PFSK-1 (cell line): ENCODE data around the gene HYAL3.

Source experiments
- FOXP2 ChIP-seq: optimal IDR thresholded peaks from 2 replicates; pipeline ENCODE3; 2011; ENCODE audit warnings: borderline replicate concordance, control low read depth, inconsistent platforms; ENCODE audit not compliant: insufficient read depth; ENCODE audit errors: extremely low read length, extremely low read depth
- POLR2AphosphoS5 ChIP-seq: IDR thresholded peaks from 2 replicates; pipeline ENCODE4 v1.6.1; 2012; ENCODE audit warnings: low read depth, mild to moderate bottlenecking, control low read depth, low read length, moderate library complexity
- REST ChIP-seq, 2 experiments: IDR thresholded peaks; 2 replicates each; pipeline versions ENCODE4 v1.6.1 to v1.8.0; 2011 to 2012; ENCODE audit warnings: low read depth in 2 of 2, low read length in 2 of 2, control low read depth in 1 of 2, inconsistent platforms in 1 of 2, mild to moderate bottlenecking in 1 of 2, moderate library complexity in 1 of 2; ENCODE audit not compliant: insufficient read depth in 1 of 2
- SIN3A ChIP-seq: IDR thresholded peaks from 2 replicates; pipeline ENCODE4 v1.6.1; 2012; ENCODE audit warnings: mild to moderate bottlenecking, low read length, moderate library complexity, borderline replicate concordance; ENCODE audit not compliant: insufficient read depth
- TAF1 ChIP-seq: IDR thresholded peaks from 2 replicates; pipeline ENCODE4 v1.6.1; 2012; ENCODE audit warnings: low read length, control low read depth, borderline replicate concordance; ENCODE audit not compliant: insufficient read depth

Gene HYAL3

GRCh38 chr3:50321336-50322114 lies 22.3 kb upstream of the HYAL3 start:
- TF ChIP-seq SIN3A (no peak), FOXP2 (no peak), TAF1 (no peak), REST (IDR thresholded peaks at IDR 0.05; ENCODE audit: insufficient read depth in 1 of 2, low read depth in 2 of 2, low read length in 2 of 2) (no peak), POLR2AphosphoS5 (0 out of 2 replicates have a peak, but pooled peaks have one; percentile 21)

- TF ChIP-seq REST (IDR thresholded peaks at IDR 0.05; ENCODE audit: insufficient read depth in 1 of 2, low read depth in 2 of 2, low read length in 2 of 2), result no peak
- TF ChIP-seq SIN3A, result no peak
- TF ChIP-seq FOXP2, result no peak
- no peak for TF ChIP-seq TAF1
- TF ChIP-seq POLR2AphosphoS5, result no peak
Observed at GRCh38 chr3:50320853-50321335, 21.7 kb upstream of the HYAL3 start.

- TF ChIP-seq REST (IDR thresholded peaks at IDR 0.05; ENCODE audit: insufficient read depth in 1 of 2, low read depth in 2 of 2, low read length in 2 of 2) (no peak), POLR2AphosphoS5 (no peak), TAF1 (no peak), FOXP2 (no peak), SIN3A (no peak)
Observed at GRCh38 chr3:50319894-50320625, 20.9 kb upstream of the HYAL3 start.

- TF ChIP-seq POLR2AphosphoS5 (0 out of 2 replicates have a peak, but pooled peaks have one; percentile 17), TAF1 (no peak)
Observed at GRCh38 chr3:50319181-50319893, 20.1 kb upstream of the HYAL3 start.

GRCh38 chr3:50318615-50319014 lies 19.4 kb upstream of the HYAL3 start:
- TF ChIP-seq REST (IDR thresholded peaks at IDR 0.05; ENCODE audit: insufficient read depth in 1 of 2, low read depth in 2 of 2, low read length in 2 of 2) (no peak), FOXP2 (no peak), SIN3A (no peak), POLR2AphosphoS5 (no peak), TAF1 (no peak)
